Nephron progenitor cell (in vitro differentiated cells): ENCODE data around the gene CDC40.

Experiments
- DNase-seq: peaks from one replicate; pipeline ENCODE4 v3.0.0; 2021
- H3K27ac Mint-ChIP-seq: 2 replicates; pipeline ENCODE4 v1.8.0; 2021; ENCODE audit warnings: mild to moderate bottlenecking, moderate library complexity, mixed read lengths
- H3K27me3 Mint-ChIP-seq: 2 replicates; pipeline ENCODE4 v1.8.0; 2021; ENCODE audit warnings: mild to moderate bottlenecking, low read depth, mixed read lengths; ENCODE audit not compliant: poor library complexity
- H3K36me3 Mint-ChIP-seq: 2 replicates; pipeline ENCODE4 v1.8.0; 2021; ENCODE audit warnings: low read depth, mixed read lengths
- H3K4me1 Mint-ChIP-seq: 2 replicates; pipeline ENCODE4 v1.8.0; 2021; ENCODE audit warnings: mixed read lengths
- H3K4me3 Mint-ChIP-seq: 2 replicates; pipeline ENCODE4 v1.8.0; 2021; ENCODE audit warnings: mild to moderate bottlenecking, moderate library complexity, mixed read lengths
- H3K9me3 Mint-ChIP-seq: 2 replicates; pipeline ENCODE4 v1.8.0; 2021; ENCODE audit warnings: mild to moderate bottlenecking, moderate library complexity, mixed read lengths
- TF ChIP-seq, protein P1 (sequence below): fragments of 200-600 bp; sonication (generic); IDR thresholded peaks from 2 replicates; pipeline ENCODE4 v1.5.0; 2021; ENCODE audit warnings: antibody characterized with exemption

Gene CDC40

GRCh38 chr6:110181131-110182030, 1.2 kb downstream of the CDC40 start:
- TF ChIP-seq, protein P1, sequence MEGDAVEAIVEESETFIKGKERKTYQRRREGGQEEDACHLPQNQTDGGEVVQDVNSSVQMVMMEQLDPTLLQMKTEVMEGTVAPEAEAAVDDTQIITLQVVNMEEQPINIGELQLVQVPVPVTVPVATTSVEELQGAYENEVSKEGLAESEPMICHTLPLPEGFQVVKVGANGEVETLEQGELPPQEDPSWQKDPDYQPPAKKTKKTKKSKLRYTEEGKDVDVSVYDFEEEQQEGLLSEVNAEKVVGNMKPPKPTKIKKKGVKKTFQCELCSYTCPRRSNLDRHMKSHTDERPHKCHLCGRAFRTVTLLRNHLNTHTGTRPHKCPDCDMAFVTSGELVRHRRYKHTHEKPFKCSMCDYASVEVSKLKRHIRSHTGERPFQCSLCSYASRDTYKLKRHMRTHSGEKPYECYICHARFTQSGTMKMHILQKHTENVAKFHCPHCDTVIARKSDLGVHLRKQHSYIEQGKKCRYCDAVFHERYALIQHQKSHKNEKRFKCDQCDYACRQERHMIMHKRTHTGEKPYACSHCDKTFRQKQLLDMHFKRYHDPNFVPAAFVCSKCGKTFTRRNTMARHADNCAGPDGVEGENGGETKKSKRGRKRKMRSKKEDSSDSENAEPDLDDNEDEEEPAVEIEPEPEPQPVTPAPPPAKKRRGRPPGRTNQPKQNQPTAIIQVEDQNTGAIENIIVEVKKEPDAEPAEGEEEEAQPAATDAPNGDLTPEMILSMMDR: no peak
- peaks cover 19% of the 10 kb centered on the region for H3K4me1 Mint-ChIP-seq
- no peak overlapping the region for H3K27ac Mint-ChIP-seq
- no peaks in the 10 kb centered on the region for H3K9me3 Mint-ChIP-seq
- no peak overlapping the region for H3K4me3 Mint-ChIP-seq
- DNase-seq: no peak
- H3K27me3 Mint-ChIP-seq: no peaks in the 10 kb centered on the region
- peaks cover 7% of the 10 kb centered on the region for H3K36me3 Mint-ChIP-seq

GRCh38 chr6:110183292-110183885, 3.2 kb downstream of the CDC40 start:
- DNase-seq: no peak
- no peak overlapping the region for H3K4me3 Mint-ChIP-seq
- peaks cover 7% of the 10 kb centered on the region for H3K36me3 Mint-ChIP-seq
- TF ChIP-seq, protein P1: no peak
- no peaks in the 10 kb centered on the region for H3K27me3 Mint-ChIP-seq
- H3K9me3 Mint-ChIP-seq: no peaks in the 10 kb centered on the region
- no peak overlapping the region for H3K27ac Mint-ChIP-seq
- H3K4me1 Mint-ChIP-seq: peaks cover 3% of the 10 kb centered on the region

GRCh38 chr6:110185879-110186278, 5.7 kb downstream of the CDC40 start:
- H3K36me3 Mint-ChIP-seq: peaks cover 7% of the 10 kb centered on the region
- no peaks in the 10 kb centered on the region for H3K9me3 Mint-ChIP-seq
- H3K27ac Mint-ChIP-seq: no peak overlapping the region
- DNase-seq: no peak
- TF ChIP-seq, protein P1: no peak
- H3K4me3 Mint-ChIP-seq: no peak overlapping the region
- no peaks in the 10 kb centered on the region for H3K27me3 Mint-ChIP-seq
- no peaks in the 10 kb centered on the region for H3K4me1 Mint-ChIP-seq

DNA sequence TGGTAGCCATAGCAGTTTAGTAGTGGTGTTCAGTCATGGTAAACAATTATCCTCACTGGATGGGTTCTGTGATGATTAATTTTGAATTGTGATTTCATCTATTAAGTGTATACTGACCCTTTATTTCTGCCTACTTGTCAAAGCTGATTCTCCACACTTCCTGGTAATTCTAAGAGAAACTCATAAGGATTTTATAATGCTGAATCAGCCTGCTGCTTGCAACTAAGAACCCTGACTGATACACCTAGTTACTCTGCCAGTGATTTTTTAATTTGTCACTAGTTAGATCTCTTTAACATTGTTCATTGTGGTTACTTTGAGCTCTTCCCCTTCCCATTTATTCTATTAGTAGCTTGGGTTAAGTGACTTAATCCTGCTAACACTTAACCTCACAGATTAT, 8.6 kb downstream of the CDC40 start:
- H3K4me3 Mint-ChIP-seq: no peak overlapping the region

DNA sequence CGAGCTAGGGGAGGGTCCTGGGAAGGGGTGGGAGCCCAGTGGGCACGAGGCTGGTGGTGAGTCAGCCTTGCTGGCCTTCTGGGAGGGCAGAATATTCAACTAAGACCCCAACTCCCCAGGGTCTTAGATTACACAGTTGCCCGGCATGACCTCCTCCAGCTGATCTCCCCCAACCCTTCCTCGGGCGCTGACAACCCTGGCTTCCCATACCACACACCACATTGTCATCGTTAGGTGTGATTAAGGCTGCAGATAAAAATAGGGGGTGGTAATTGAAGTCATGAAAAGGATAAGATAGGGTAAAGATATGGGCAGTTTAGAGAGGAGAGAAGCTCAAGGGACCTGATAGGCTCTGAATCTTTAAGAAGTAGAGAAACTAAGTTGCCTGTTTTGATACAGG, 10.5 kb downstream of the CDC40 start:
- H3K27ac Mint-ChIP-seq: no peak overlapping the region
- H3K9me3 Mint-ChIP-seq: no peaks in the 10 kb centered on the region
- DNase-seq: no peak

More for the DNA sequence above, 8.6 kb downstream of the CDC40 start:
- DNase-seq: no peak
- no peaks in the 10 kb centered on the region for H3K9me3 Mint-ChIP-seq
- no peak overlapping the region for H3K27ac Mint-ChIP-seq
- TF ChIP-seq, protein P1: no peak
- peaks cover 11% of the 10 kb centered on the region for H3K36me3 Mint-ChIP-seq
- no peaks in the 10 kb centered on the region for H3K27me3 Mint-ChIP-seq
- H3K4me1 Mint-ChIP-seq: no peaks in the 10 kb centered on the region

More for the DNA sequence above, 10.5 kb downstream of the CDC40 start:
- no peaks in the 10 kb centered on the region for H3K27me3 Mint-ChIP-seq
- peaks cover 16% of the 10 kb centered on the region for H3K36me3 Mint-ChIP-seq
- no peaks in the 10 kb centered on the region for H3K4me1 Mint-ChIP-seq
- TF ChIP-seq, protein P1: no peak
- H3K4me3 Mint-ChIP-seq: no peak overlapping the region
